Activated CD4-positive, alpha-beta T cell treated with anti-CD3 and anti-CD28 coated beads for 36 hours (primary cell): Measurements from ENCODE around the gene TBCC. TPM values are rescaled to one million over a fixed set of nuclear protein-coding genes. Genes with fewer than 3 reads are reported as not detected.
A peak's percentile ranks its signal among the peaks of the same experiment; 100 is the strongest.

Experiments
- ATAC-seq: fragments of 200-7000 bp; cut with Tn5 transposase; one replicate; pipeline ENCODE4 v1.10.0; 2021; ENCODE audit warnings: mild to moderate bottlenecking, moderate library complexity
- CTCF ChIA-PET: fragments of 350-600 bp; sonication (Branson Sonifier 250); formaldehyde crosslinking; loops from one replicate; lab custom pipeline; 2021; ENCODE audit warnings: antibody characterized with exemption; lab: Charles Lee
- POLR2A ChIA-PET: fragments of 350-600 bp; sonication (Branson Sonifier 250); formaldehyde crosslinking; loops from one replicate; lab custom pipeline; 2021; ENCODE audit warnings: antibody characterized with exemption, inconsistent platforms; lab: Charles Lee
- DNase-seq: peaks from one replicate; pipeline ENCODE4 v3.0.0-alpha.2; 2020
- H3K27ac Mint-ChIP-seq: one replicate; pipeline ENCODE4 v1.8.0; 2021; ENCODE audit warnings: mixed read lengths
- H3K27me3 Mint-ChIP-seq: one replicate; pipeline ENCODE4 v1.8.0; 2021; ENCODE audit warnings: mixed read lengths
- H3K36me3 Mint-ChIP-seq: one replicate; pipeline ENCODE4 v1.8.0; 2021; ENCODE audit warnings: low read depth, mixed read lengths
- H3K4me1 Mint-ChIP-seq: one replicate; pipeline ENCODE4 v1.8.0; 2021; ENCODE audit warnings: mixed read lengths
- H3K4me3 Mint-ChIP-seq: one replicate; pipeline ENCODE4 v1.8.0; 2021; ENCODE audit warnings: mild to moderate bottlenecking, moderate library complexity, mixed read lengths
- H3K9me3 Mint-ChIP-seq: one replicate; pipeline ENCODE4 v1.8.0; 2021; ENCODE audit warnings: low read depth, mixed read lengths
- intact Hi-C, 2 experiments: fragments of 100-400 bp; cut with DNase I in 1 of 2; cut with micrococcal nuclease in 1 of 2; formaldehyde crosslinking; loops; one replicate each; pipeline versions ENCODE4 v1.14.2 to v1.15.1; 2022 to 2024; cut with DNase I, micrococcal nuclease
- total RNA-seq, 2 experiments: library from RNA; stranded (reverse); gene quantifications; one replicate each; pipeline ENCODE4 v1.2.3, GENCODE V29; 2021

The TBCC gene
- total RNA-seq, 2 experiments from 2014 or later, result 14.7 to 15.3 TPM

- ChIA-PET POLR2A (interaction anchor here (0.7 to 3.8 kb wide), 4 partner anchors 10 to 208 kb away, joined by 3 to 28 read pairs (median 14); partner anchors contain the start of genes BICRAL, TBCC and UBR2), CTCF (interaction anchor here (0.6 to 1.3 kb wide), 4 partner anchors 11 to 179 kb away, joined by 3 to 8 read pairs (median 5); partner anchors contain the start of gene BICRAL)
- DNase-seq (no peak), ATAC-seq (no peak)
- Mint-ChIP-seq H3K4me1 (peaks cover 58% of the 10 kb centered on the region), H3K27me3 (no peaks in the 10 kb centered on the region), H3K36me3 (peaks cover 9% of the 10 kb centered on the region), H3K27ac (peak overlapping the region; percentile 99), H3K9me3 (no peaks in the 10 kb centered on the region), H3K4me3 (peak overlapping the region; percentile 70)
- intact Hi-C loops, result loop anchor here (1.0 to 10.0 kb wide), 10 partner anchors 11 to 611 kb away; partner anchors contain the start of genes SRF (in 2 of the 2), TBCC (in 2 of the 2), BICRAL (in 1 of the 2) and PEX6 (in 1 of the 2)
These were observed 25.8 kb upstream of the TBCC start for GRCh38 chr6:42771741-42772100.

DNA sequence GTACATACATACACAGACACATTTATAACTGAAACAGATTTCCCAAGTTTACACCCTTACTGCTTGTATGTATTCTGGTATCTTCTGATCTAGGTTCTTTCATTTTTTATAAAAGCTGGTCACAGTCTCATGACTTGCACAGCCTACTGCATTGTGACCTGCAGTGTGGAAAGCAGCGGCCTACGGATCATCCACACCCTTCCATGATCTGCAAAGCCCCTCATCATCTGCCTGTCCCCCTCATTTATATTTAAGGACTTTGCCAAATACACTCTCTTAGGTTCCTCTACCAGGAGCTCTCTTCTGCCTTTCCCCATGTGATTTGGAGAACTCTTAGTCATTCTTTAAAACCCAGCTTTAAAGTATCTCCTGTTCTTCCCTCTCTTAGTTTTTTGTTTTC, 23.9 kb upstream of the TBCC start:
- intact Hi-C loops, result loop anchor here (2.0 to 10.0 kb wide), 5 partner anchors 15 to 612 kb away; partner anchors contain the start of genes PEX6 (in 1 of the 2) and SRF (in 1 of the 2)
- Mint-ChIP-seq H3K9me3 (no peaks in the 10 kb centered on the region), H3K4me1 (peaks cover 52% of the 10 kb centered on the region), H3K36me3 (peaks cover 14% of the 10 kb centered on the region), H3K4me3 (no peak overlapping the region), H3K27ac (peak overlapping the region; percentile 40), H3K27me3 (no peaks in the 10 kb centered on the region)
- DNase-seq, result no peak
- no peak for ATAC-seq
- POLR2A ChIA-PET, result interaction anchor here (0.6 to 3.8 kb wide), 4 partner anchors 12 to 24 kb away, joined by 3 to 28 read pairs (median 16); partner anchors contain the start of genes BICRAL and TBCC
- CTCF ChIA-PET, result interaction anchor here (0.6 to 2.9 kb wide), 7 partner anchors 11 to 717 kb away, joined by 3 to 11 read pairs (median 3); no protein-coding TSS in a partner anchor

DNA sequence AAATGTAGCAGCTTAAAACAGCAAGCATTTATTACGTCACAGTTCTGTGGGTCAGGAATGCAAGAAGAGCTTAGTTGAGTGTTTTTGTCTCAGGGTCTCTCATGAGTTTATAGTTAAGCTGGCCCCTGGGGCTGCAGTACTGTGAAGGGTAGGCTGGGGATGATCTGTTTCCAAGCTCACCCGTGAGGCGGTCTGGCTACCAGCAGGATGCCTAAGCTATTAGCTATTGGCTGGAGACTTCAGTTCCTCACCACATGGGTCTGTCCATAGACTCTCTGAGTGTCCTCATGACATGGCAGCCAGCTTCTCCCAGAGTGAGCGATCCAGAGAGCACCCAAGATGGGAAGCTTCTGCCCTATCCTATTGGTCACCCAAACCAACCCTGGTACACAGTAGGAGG, 23.1 kb upstream of the TBCC start:
- H3K27me3 Mint-ChIP-seq, result no peaks in the 10 kb centered on the region
- POLR2A ChIA-PET, result interaction anchor here (0.7 to 3.8 kb wide), 2 partner anchors 23 to 1210 kb away, joined by 3 to 26 read pairs; partner anchors contain the start of gene TBCC
- intact Hi-C loops, result no loop called here
- peaks cover 45% of the 10 kb centered on the region for H3K4me1 Mint-ChIP-seq
- H3K36me3 Mint-ChIP-seq, result peaks cover 14% of the 10 kb centered on the region
- CTCF ChIA-PET, result interaction anchor here (0.6 to 2.9 kb wide), 5 partner anchors 8 to 332 kb away, joined by 4 to 11 read pairs (median 4); no protein-coding TSS in a partner anchor
- no peak overlapping the region for H3K4me3 Mint-ChIP-seq
- H3K9me3 Mint-ChIP-seq, result no peaks in the 10 kb centered on the region
- H3K27ac Mint-ChIP-seq, result peak overlapping the region; percentile 0
- DNase-seq (no peak), ATAC-seq (no peak)

DNA sequence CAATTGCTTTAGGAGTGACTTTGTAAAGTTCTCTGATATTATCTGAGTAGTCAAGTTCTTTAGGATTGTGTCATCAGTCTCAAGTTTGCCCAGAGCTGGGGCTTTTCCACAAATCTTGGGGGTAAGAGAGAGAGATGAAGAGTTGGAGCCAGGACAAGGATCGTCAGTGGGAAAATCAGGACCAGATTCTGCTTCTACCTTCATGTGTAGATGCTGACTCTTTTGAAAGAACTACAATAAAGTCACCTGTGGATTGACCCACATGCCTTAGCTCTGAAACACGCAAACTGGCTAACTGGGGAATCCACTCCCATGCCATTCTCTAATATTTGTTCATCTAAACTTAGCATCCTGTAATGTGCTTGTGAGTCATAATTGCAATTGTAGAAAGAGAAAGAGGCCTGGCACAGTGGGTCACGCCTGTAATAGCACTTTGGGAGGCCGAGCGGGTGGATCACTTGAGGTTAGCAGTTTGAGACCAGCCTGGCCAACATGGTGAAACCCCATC, 20.3 kb upstream of the TBCC start:
- Mint-ChIP-seq H3K27me3 (no peaks in the 10 kb centered on the region), H3K36me3 (peaks cover 15% of the 10 kb centered on the region), H3K4me3 (no peak overlapping the region), H3K9me3 (no peaks in the 10 kb centered on the region), H3K4me1 (peaks cover 26% of the 10 kb centered on the region), H3K27ac (no peak overlapping the region)
- ATAC-seq (no peak), DNase-seq (no peak)
- intact Hi-C loops, result no loop called here
- ChIA-PET POLR2A (interaction anchor here (0.5 kb wide), 1 partner anchor 24 kb away, joined by 3 read pairs; no protein-coding TSS in a partner anchor), CTCF (no interaction called here)

DNA sequence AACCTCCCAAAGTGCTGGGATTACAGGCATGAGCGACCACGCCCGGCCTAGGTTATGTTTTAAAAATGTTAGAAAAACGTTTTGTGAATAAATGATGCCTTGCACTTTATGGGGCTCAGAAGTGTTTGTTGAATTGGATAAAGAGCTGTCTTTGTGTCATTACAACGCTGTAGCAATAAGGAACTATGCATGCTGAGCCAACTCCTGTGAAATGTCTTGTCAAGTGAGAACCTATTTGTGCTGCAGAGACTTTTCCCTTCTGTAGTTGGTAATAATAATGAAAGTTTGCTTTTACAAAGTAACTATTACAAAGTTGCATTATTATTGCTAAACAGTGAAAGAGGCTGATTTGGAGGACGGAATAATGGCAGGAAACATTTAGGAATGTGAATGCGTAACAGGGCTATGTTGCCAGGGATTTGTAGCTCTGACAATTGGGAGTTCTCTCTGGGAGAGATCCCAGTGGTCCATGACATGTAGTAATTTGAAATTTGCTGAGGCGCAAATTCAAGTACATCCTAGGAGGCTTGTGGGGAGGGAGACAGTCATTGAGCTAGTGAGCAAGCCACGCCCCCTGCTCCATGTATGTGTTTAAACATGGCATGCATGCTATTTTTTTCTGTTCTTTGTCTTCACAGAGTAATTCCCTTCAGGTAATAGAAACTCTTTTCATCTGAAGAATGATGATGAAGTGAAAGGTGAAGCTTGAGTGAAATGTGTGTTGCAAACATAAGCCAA, 19.2 kb upstream of the TBCC start:
- H3K36me3 Mint-ChIP-seq, result peaks cover 13% of the 10 kb centered on the region
- no peak overlapping the region for H3K4me3 Mint-ChIP-seq
- peaks cover 17% of the 10 kb centered on the region for H3K4me1 Mint-ChIP-seq
- POLR2A ChIA-PET, result no interaction called here
- DNase-seq (no peak), ATAC-seq (no peak)
- no peaks in the 10 kb centered on the region for H3K27me3 Mint-ChIP-seq
- intact Hi-C loops, result no loop called here
- no peaks in the 10 kb centered on the region for H3K9me3 Mint-ChIP-seq
- H3K27ac Mint-ChIP-seq, result no peak overlapping the region
- CTCF ChIA-PET, result no interaction called here

DNA sequence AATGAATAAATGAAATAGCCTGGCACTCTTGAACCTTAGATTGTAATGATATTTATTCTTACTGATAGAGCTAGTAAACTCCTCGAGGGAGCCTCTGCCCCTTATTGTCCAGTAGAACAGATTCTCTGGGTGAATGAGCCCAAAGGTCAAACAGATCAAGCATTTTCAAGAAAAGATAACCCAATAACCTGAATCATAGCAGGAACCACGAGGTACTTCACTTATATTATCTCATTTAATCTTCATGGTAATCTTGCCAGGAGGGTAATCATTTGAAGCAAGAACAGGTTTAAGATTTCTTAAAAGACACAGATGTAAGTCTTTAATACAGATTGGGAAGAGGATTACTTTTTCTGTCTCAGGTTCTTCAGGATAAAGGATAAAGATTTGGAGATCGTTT, 17.0 kb upstream of the TBCC start:
- Mint-ChIP-seq H3K27ac (no peak overlapping the region), H3K36me3 (peaks cover 16% of the 10 kb centered on the region), H3K27me3 (no peaks in the 10 kb centered on the region), H3K9me3 (no peaks in the 10 kb centered on the region), H3K4me1 (peaks cover 11% of the 10 kb centered on the region), H3K4me3 (no peak overlapping the region)
- DNase-seq, result no peak
- intact Hi-C loops, result no loop called here
- ATAC-seq, result no peak
- POLR2A ChIA-PET, result no interaction called here
- CTCF ChIA-PET, result interaction anchor here (0.6 to 0.8 kb wide), 2 partner anchors 9 to 762 kb away, joined by 3 read pairs; no protein-coding TSS in a partner anchor

- no peak overlapping the region for H3K27ac Mint-ChIP-seq
- H3K9me3 Mint-ChIP-seq, result no peaks in the 10 kb centered on the region
- ChIA-PET POLR2A (no interaction called here), CTCF (interaction anchor here (0.6 to 0.8 kb wide), 3 partner anchors 9 to 761 kb away, joined by 3 to 4 read pairs (median 3); no protein-coding TSS in a partner anchor)
- H3K4me3 Mint-ChIP-seq, result no peak overlapping the region
- peaks cover 12% of the 10 kb centered on the region for H3K4me1 Mint-ChIP-seq
- peaks cover 18% of the 10 kb centered on the region for H3K36me3 Mint-ChIP-seq
- ATAC-seq (no peak), DNase-seq (no peak)
- H3K27me3 Mint-ChIP-seq, result no peaks in the 10 kb centered on the region
- intact Hi-C loops, result no loop called here
These were observed 16.5 kb upstream of the TBCC start for GRCh38 chr6:42762426-42762859.

GRCh38 chr6:42761287-42762067, 15.6 kb upstream of the TBCC start:
- H3K9me3 Mint-ChIP-seq, result no peaks in the 10 kb centered on the region
- no peak overlapping the region for H3K4me3 Mint-ChIP-seq
- intact Hi-C loops, result no loop called here
- ATAC-seq, result no peak
- ChIA-PET POLR2A (no interaction called here), CTCF (interaction anchor here (0.6 to 1.4 kb wide), 3 partner anchors 8 to 388 kb away, joined by 4 to 7 read pairs (median 4); no protein-coding TSS in a partner anchor)
- no peak for DNase-seq
- H3K36me3 Mint-ChIP-seq, result peaks cover 18% of the 10 kb centered on the region
- H3K27ac Mint-ChIP-seq, result no peak overlapping the region
- peaks cover 14% of the 10 kb centered on the region for H3K4me1 Mint-ChIP-seq
- H3K27me3 Mint-ChIP-seq, result no peaks in the 10 kb centered on the region

GRCh38 chr6:42758756-42759430, 13.0 kb upstream of the TBCC start:
- ATAC-seq, result no peak
- POLR2A ChIA-PET, result interaction anchor here (0.6 to 1.1 kb wide), 2 partner anchors 12 to 23 kb away, joined by 3 to 4 read pairs; partner anchors contain the start of gene BICRAL

DNA sequence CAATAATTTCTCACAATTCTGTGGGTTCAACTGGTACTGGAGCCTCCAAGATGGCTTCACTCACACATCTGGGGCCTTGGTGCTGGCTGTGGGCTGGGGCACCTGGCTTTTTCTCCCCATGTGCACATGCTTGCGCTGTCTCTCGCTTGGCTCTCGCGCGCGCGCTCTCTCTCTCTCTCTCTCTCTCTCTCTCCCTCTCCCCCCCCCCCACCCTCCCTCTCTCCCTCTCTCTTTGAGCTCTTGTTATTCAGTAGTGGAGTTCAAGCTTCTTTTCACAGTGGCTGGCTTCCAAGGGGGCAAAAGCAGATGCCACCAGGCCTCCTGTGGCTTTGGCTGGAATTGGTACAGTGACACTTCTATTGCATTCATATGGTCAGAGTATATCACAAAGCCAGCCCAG, 10.8 kb upstream of the TBCC start:
- intact Hi-C loops, result no loop called here
- no peak overlapping the region for H3K27ac Mint-ChIP-seq
- ChIA-PET CTCF (interaction anchor here (1.1 kb wide), 1 partner anchor 9 kb away, joined by 3 read pairs; no protein-coding TSS in a partner anchor), POLR2A (no interaction called here)
- no peaks in the 10 kb centered on the region for H3K9me3 Mint-ChIP-seq
- no peak for DNase-seq
- no peak for ATAC-seq
- H3K4me1 Mint-ChIP-seq, result peaks cover 10% of the 10 kb centered on the region
- no peaks in the 10 kb centered on the region for H3K27me3 Mint-ChIP-seq
- H3K4me3 Mint-ChIP-seq, result no peak overlapping the region
- H3K36me3 Mint-ChIP-seq, result peaks cover 14% of the 10 kb centered on the region

More at GRCh38 chr6:42758756-42759430, 13.0 kb upstream of the TBCC start:
- DNase-seq, result no peak
- Mint-ChIP-seq H3K4me3 (no peak overlapping the region), H3K36me3 (peaks cover 12% of the 10 kb centered on the region), H3K27me3 (no peaks in the 10 kb centered on the region), H3K27ac (no peak overlapping the region), H3K4me1 (peaks cover 13% of the 10 kb centered on the region), H3K9me3 (no peaks in the 10 kb centered on the region)
- intact Hi-C loops, result no loop called here
- CTCF ChIA-PET, result interaction anchor here (0.7 kb wide), 1 partner anchor 22 kb away, joined by 7 read pairs; no protein-coding TSS in a partner anchor
